ENCODE results near the gene LDHAL6A. TPM values are rescaled to one million over a fixed set of nuclear protein-coding genes. Genes with fewer than 3 reads are reported as not detected.

LDHAL6A gene
- total RNA-seq, 1 experiment from 2014 or later, result not detected

DNA sequence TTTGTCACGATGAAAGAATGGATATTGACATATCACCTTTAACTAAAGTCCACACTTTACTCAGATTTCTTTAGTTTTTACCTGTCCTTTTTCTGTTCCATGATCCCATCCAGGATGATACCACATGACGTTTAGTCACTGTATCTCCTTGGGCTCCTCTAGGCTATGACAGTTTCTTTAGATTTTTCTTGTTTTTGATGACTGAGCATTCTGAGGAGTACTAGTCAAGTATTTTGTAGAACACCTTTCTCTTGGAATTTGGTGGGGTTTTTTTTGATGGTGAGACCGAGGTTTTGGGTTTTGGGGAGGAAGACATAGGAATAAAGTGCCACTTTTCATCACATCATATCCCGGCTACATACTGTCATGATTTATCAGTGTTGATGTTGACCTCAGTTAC lies 4.0 kb downstream of the LDHAL6A start:
- Histone ChIP-seq H3K23me2 (ENCODE audit: insufficient read length, low read depth, low read length, poor library complexity, severe bottlenecking) (no peaks in the 10 kb centered on the region), H2BK12ac (ENCODE audit: insufficient read length, low read depth, low read length) (no peak overlapping the region), H3K4me2 (ENCODE audit: insufficient read depth, insufficient read length, low read length) (no peak overlapping the region), H4K91ac (ENCODE audit: insufficient read length, low read depth, low read length) (no peak overlapping the region), H4K8ac (replicated peaks; ENCODE audit: insufficient read length, low read depth, low read length) (no peak overlapping the region), H3K79me2 (ENCODE audit: insufficient read depth, low read length) (no peaks in the 10 kb centered on the region), H4K20me1 (ENCODE audit: control insufficient read depth, insufficient read depth, insufficient read length) (no peaks in the 10 kb centered on the region), H3K79me1 (ENCODE audit: insufficient read depth, low read depth, low read length, poor library complexity, severe bottlenecking) (no peaks in the 10 kb centered on the region), H3K27ac (ENCODE audit: insufficient read length, low read depth, low read length) (no peak overlapping the region), H2BK5ac (ENCODE audit: insufficient read length, low read length) (no peak overlapping the region), H3K27me3 (ENCODE audit: insufficient read depth, low read length) (no peaks in the 10 kb centered on the region), H4K5ac (ENCODE audit: insufficient read length, low read depth, low read length) (no peak overlapping the region), H2BK120ac (ENCODE audit: low read depth, low read length, poor library complexity, severe bottlenecking) (no peak overlapping the region), H3K18ac (ENCODE audit: insufficient read length, low read depth, low read length) (no peak overlapping the region), H3K4ac (ENCODE audit: low read depth, low read length) (no peak overlapping the region), H2BK15ac (ENCODE audit: low read depth, low read length) (no peak overlapping the region), H3T11ph (ENCODE audit: low read length) (no peak overlapping the region), H2AK5ac (ENCODE audit: insufficient read length, low read length) (no peak overlapping the region), H2AFZ (ENCODE audit: low read length) (no peak overlapping the region), H3K4me1 (ENCODE audit: insufficient read depth, low read length) (no peaks in the 10 kb centered on the region), H3K9me3 (ENCODE audit: control insufficient read depth, low read depth, low read length) (no peaks in the 10 kb centered on the region), H2BK20ac (ENCODE audit: low read depth, low read length, poor library complexity, severe bottlenecking) (no peak overlapping the region), H3K23ac (ENCODE audit: insufficient read length, low read depth, low read length) (no peak overlapping the region), H3K56ac (ENCODE audit: insufficient read length, low read depth, low read length) (no peak overlapping the region), H3K9ac (ENCODE audit: extremely low read depth, insufficient read length, low read length) (no peak overlapping the region), H3K14ac (ENCODE audit: insufficient read depth, low read length) (no peak overlapping the region)
- no CpG with 5 or more reads among the region's 4 CpGs for WGBS (ENCODE audit: extremely low coverage, insufficient read length, low lambda C conversion rate)
- no peak for DNase-seq
- peaks cover 8 to 9% of the 10 kb centered on the region in 2 experiments for H3K4me1 Mint-ChIP-seq
- TF ChIP-seq, protein P1, sequence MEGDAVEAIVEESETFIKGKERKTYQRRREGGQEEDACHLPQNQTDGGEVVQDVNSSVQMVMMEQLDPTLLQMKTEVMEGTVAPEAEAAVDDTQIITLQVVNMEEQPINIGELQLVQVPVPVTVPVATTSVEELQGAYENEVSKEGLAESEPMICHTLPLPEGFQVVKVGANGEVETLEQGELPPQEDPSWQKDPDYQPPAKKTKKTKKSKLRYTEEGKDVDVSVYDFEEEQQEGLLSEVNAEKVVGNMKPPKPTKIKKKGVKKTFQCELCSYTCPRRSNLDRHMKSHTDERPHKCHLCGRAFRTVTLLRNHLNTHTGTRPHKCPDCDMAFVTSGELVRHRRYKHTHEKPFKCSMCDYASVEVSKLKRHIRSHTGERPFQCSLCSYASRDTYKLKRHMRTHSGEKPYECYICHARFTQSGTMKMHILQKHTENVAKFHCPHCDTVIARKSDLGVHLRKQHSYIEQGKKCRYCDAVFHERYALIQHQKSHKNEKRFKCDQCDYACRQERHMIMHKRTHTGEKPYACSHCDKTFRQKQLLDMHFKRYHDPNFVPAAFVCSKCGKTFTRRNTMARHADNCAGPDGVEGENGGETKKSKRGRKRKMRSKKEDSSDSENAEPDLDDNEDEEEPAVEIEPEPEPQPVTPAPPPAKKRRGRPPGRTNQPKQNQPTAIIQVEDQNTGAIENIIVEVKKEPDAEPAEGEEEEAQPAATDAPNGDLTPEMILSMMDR (conservative IDR thresholded peaks at IDR 0.05), result no peak
- H3K9me3 Mint-ChIP-seq, result no peaks in the 10 kb centered on the region
- H3K27ac Mint-ChIP-seq, result no peak overlapping the region
- H3K27me3 Mint-ChIP-seq (ENCODE audit: low read depth), result peaks cover 4% of the 10 kb centered on the region; the same call in 1 of the 2 replicates
- no peak overlapping the region for H3K4me3 Mint-ChIP-seq
- H3K36me3 Mint-ChIP-seq (ENCODE audit: insufficient read depth in 1 of 3, low read depth in 3 of 3), result no peaks in the 10 kb centered on the region
